HepG2 (cell line): ENCODE data around the gene CDSN. TPM values are rescaled to one million over a fixed set of nuclear protein-coding genes. Genes with fewer than 3 reads are reported as not detected.
A peak's percentile ranks its signal among the peaks of the same experiment; 100 is the strongest.

Experiments used
- CAMTA2 ChIP-seq: sonication (generic); formaldehyde crosslinking; IDR thresholded peaks from 2 replicates; pipeline ENCODE4 v1.4.0; 2020; ENCODE audit warnings: mild to moderate bottlenecking, missing genetic modification reagents, borderline replicate concordance
- EED ChIP-seq: sonication (generic); formaldehyde crosslinking; IDR thresholded peaks from 2 replicates; pipeline ENCODE4 v1.5.0; 2020; ENCODE audit warnings: mild to moderate bottlenecking, missing genetic modification reagents
- GATA4 ChIP-seq: sonication (generic); IDR thresholded peaks from 2 replicates; pipeline ENCODE4 v1.6.1; 2016; ENCODE audit warnings: antibody characterized with exemption, low read depth, borderline replicate concordance
- GFI1 ChIP-seq: sonication (generic); formaldehyde crosslinking; IDR thresholded peaks from 2 replicates; pipeline ENCODE4 v1.5.0; 2020; ENCODE audit warnings: missing genetic modification reagents, mild to moderate bottlenecking, borderline replicate concordance
- HNRNPL ChIP-seq: fragments of 200-400 bp; formaldehyde crosslinking; IDR thresholded peaks from 2 replicates; pipeline ENCODE4 v1.6.1; 2017; ENCODE audit warnings: mild to moderate bottlenecking, low read depth, low read length
- HOXA3 ChIP-seq: sonication (generic); formaldehyde crosslinking; IDR thresholded peaks from 2 replicates; pipeline ENCODE4 v1.5.0; 2020; ENCODE audit warnings: missing genetic modification reagents
- KMT2B ChIP-seq: IDR thresholded peaks from 2 replicates; pipeline ENCODE4 v1.6.1; 2016; ENCODE audit warnings: missing genetic modification reagents, missing compliant biosample characterization
- MED8 ChIP-seq: sonication (generic); formaldehyde crosslinking; IDR thresholded peaks from 2 replicates; pipeline ENCODE4 v1.8.1; 2023; ENCODE audit warnings: mild to moderate bottlenecking, missing genetic modification reagents; ENCODE audit not compliant: insufficient replicate concordance
- MTERF4 ChIP-seq: sonication (generic); formaldehyde crosslinking; IDR thresholded peaks from 2 replicates; pipeline ENCODE4 v1.8.0; 2023; ENCODE audit warnings: mild to moderate bottlenecking, missing genetic modification reagents
- NFYC ChIP-seq: IDR thresholded peaks from 2 replicates; pipeline ENCODE4 v1.6.1; 2016; ENCODE audit warnings: missing genetic modification reagents, missing compliant biosample characterization
- POLR2AphosphoS5 ChIP-seq: IDR thresholded peaks from 2 replicates; pipeline ENCODE4 v1.6.1; 2012; ENCODE audit warnings: low read depth, low read length
- SOX6 ChIP-seq, 2 experiments: fragments of 450-650 bp in 1 of 2; sonication (generic) in 1 of 2; formaldehyde crosslinking in 1 of 2; IDR thresholded peaks; 2 replicates each; pipeline versions ENCODE4 v1.4.0 to v1.6.1; 2017 to 2020; ENCODE audit warnings: antibody characterized with exemption in 1 of 2, mild to moderate bottlenecking in 1 of 2, missing genetic modification reagents in 1 of 2
- TAF15 ChIP-seq: fragments of 200-400 bp; formaldehyde crosslinking; IDR thresholded peaks from one replicate; pipeline ENCODE4 v1.6.1; 2018; ENCODE audit warnings: mild to moderate bottlenecking, low read depth, low read length; ENCODE audit not compliant: poor library complexity, severe bottlenecking
- TEAD3 ChIP-seq: optimal IDR thresholded peaks from 2 replicates; pipeline ENCODE3; 2016; ENCODE audit warnings: borderline replicate concordance
- YEATS2 ChIP-seq: sonication (generic); formaldehyde crosslinking; IDR thresholded peaks from 2 replicates; pipeline ENCODE4 v1.4.0; 2020; ENCODE audit warnings: missing genetic modification reagents, borderline replicate concordance
- ZBTB39 ChIP-seq: sonication (generic); formaldehyde crosslinking; IDR thresholded peaks from 2 replicates; pipeline ENCODE4 v1.5.0; 2020; ENCODE audit warnings: missing genetic modification reagents
- ZBTB7B ChIP-seq: sonication (generic); formaldehyde crosslinking; IDR thresholded peaks from 2 replicates; pipeline ENCODE4 v1.4.0; 2020; ENCODE audit warnings: missing genetic modification reagents
- ZFAT ChIP-seq: sonication (generic); formaldehyde crosslinking; conservative IDR thresholded peaks from 2 replicates; pipeline ENCODE4 v1.8.1; 2023; ENCODE audit warnings: missing genetic modification reagents, inconsistent platforms
- ZMAT5 ChIP-seq: sonication (generic); formaldehyde crosslinking; IDR thresholded peaks from 2 replicates; pipeline ENCODE4 v1.5.0; 2020; ENCODE audit warnings: mild to moderate bottlenecking, low read depth, missing genetic modification reagents, borderline replicate concordance
- ZNF343 ChIP-seq: sonication (generic); formaldehyde crosslinking; IDR thresholded peaks from 2 replicates; pipeline ENCODE4 v1.4.0; 2020; ENCODE audit warnings: mild to moderate bottlenecking, missing genetic modification reagents
- ZNF557 ChIP-seq: sonication (generic); formaldehyde crosslinking; IDR thresholded peaks from 2 replicates; pipeline ENCODE4 v1.4.0; 2020; ENCODE audit warnings: missing genetic modification reagents
- ZNF660 ChIP-seq: sonication (generic); formaldehyde crosslinking; IDR thresholded peaks from 2 replicates; pipeline ENCODE4 v1.5.1; 2020; ENCODE audit warnings: mild to moderate bottlenecking, low read depth, missing genetic modification reagents, borderline replicate concordance
- ZNF674 ChIP-seq: sonication (generic); formaldehyde crosslinking; IDR thresholded peaks from 2 replicates; pipeline ENCODE4 v1.5.0; 2020; ENCODE audit warnings: low read depth, mild to moderate bottlenecking, missing genetic modification reagents
- polyA plus RNA-seq, 8 experiments: library from polyadenylated mRNA; depleted of rRNA in 3 of 8; stranded (reverse) in 7 of 8; unstranded in 1 of 8; fragments of >200 nt; fragmentation: Illumina TruSeq in 4 of 8; extraction: Trizol in 4 of 8; gene quantifications; 2 replicates each; pipeline versions ENCODE4 v1.2.1 to v1.2.3, GENCODE V29; 2011 to 2016; ENCODE audit warnings: low read depth in 4 of 8, missing spikeins in 1 of 8, mixed read lengths in 1 of 8; ENCODE audit not compliant: insufficient read depth in 1 of 8
- total RNA-seq, 5 experiments: library from RNA; depleted of rRNA; stranded (reverse); fragments of >200 nt; fragmentation: Illumina TruSeq; extraction: Trizol; gene quantifications; 2 replicates each; pipeline ENCODE4 v1.2.3, GENCODE V29; 2016; ENCODE audit warnings: low read depth in 1 of 5

Gene CDSN
- total and polyA plus RNA-seq, 2 of the 13 experiments (the other 11 are each of a cell fraction or from before 2014, with no cell fraction given): not detected

GRCh38 chr6:31158863-31159855 lies 38.9 kb upstream of the CDSN start (continued):
- TF ChIP-seq ZMAT5 (CRISPR knock-in tag) (no peak), MTERF4 (CRISPR knock-in tag) (peak; percentile 93), MED8 (no peak), GFI1 (CRISPR knock-in tag) (no peak), POLR2AphosphoS5 (0 out of 2 replicates have a peak, but pooled peaks have one; percentile 37), ZBTB7B (CRISPR knock-in tag) (peak; percentile 85), ZFAT (no peak), GATA4 (no peak), TAF15 (no peak), SOX6 (IDR thresholded peaks at IDR 0.05) (no peak), SOX6 (CRISPR knock-in tag; IDR thresholded peaks at IDR 0.05) (no peak), ZNF557 (CRISPR knock-in tag) (0 out of 2 replicates have a peak, but pooled peaks have one; percentile 55), CAMTA2 (CRISPR knock-in tag) (0 out of 2 replicates have a peak, but pooled peaks have one; percentile 7), HOXA3 (CRISPR knock-in tag) (peak; percentile 45; the same call in 1 of the 2 replicates), YEATS2 (CRISPR knock-in tag) (no peak), TEAD3 (CRISPR knock-in tag) (peak; percentile 6), ZBTB39 (CRISPR knock-in tag) (no peak), KMT2B (CRISPR knock-in tag) (0 out of 2 replicates have a peak, but pooled peaks have one; percentile 36), HNRNPL (0 out of 2 replicates have a peak, but pooled peaks have one; percentile 69), ZNF660 (no peak), NFYC (0 out of 2 replicates have a peak, but pooled peaks have one; percentile 10), EED (CRISPR knock-in tag) (no peak), ZNF674 (no peak), ZNF343 (CRISPR knock-in tag) (no peak)
